Activated T-helper 1 cell treated with anti-CD3 and anti-CD28 coated beads, Interleukin-12 subunit alpha, Interleukin-12 subunit beta, Interleukin-2, Interleukin-4 antibody, amounts not matched to agents 30 ng/mL and 10 ng/mL and 1 ng/mL, durations not matched to agents 14 hours and 24 hours and 36 hours (primary cell): Measurements from ENCODE around the gene FMN1. TPM values are rescaled to one million over a fixed set of nuclear protein-coding genes. Genes with fewer than 3 reads are reported as not detected.

Experiments used
- DNase-seq: peaks from one replicate; pipeline ENCODE4 v3.0.0; 2021; ENCODE audit warnings: low spot score
- H3K27ac Mint-ChIP-seq: one replicate; pipeline ENCODE4 v1.8.0; 2021; ENCODE audit warnings: mild to moderate bottlenecking, mixed read lengths
- H3K27me3 Mint-ChIP-seq: one replicate; pipeline ENCODE4 v1.8.0; 2022; ENCODE audit warnings: mild to moderate bottlenecking, moderate library complexity, mixed read lengths; ENCODE audit not compliant: insufficient read depth
- H3K36me3 Mint-ChIP-seq: one replicate; pipeline ENCODE4 v1.8.0; 2021; ENCODE audit warnings: low read depth, mixed read lengths
- H3K4me1 Mint-ChIP-seq: one replicate; pipeline ENCODE4 v1.8.0; 2021; ENCODE audit warnings: low read depth, mixed read lengths
- H3K4me3 Mint-ChIP-seq: one replicate; pipeline ENCODE4 v1.8.0; 2021; ENCODE audit warnings: mild to moderate bottlenecking, moderate library complexity, mixed read lengths
- H3K9me3 Mint-ChIP-seq: one replicate; pipeline ENCODE4 v1.8.0; 2021; ENCODE audit warnings: mixed read lengths
- intact Hi-C: fragments of 100-400 bp; cut with micrococcal nuclease; formaldehyde crosslinking; loops from one replicate; pipeline ENCODE4 v1.15.1; 2024
- total RNA-seq: library from RNA; stranded (reverse); gene quantifications from 2 replicates; pipeline ENCODE4 v1.2.3, GENCODE V29; 2022

The FMN1 gene
- total RNA-seq, 1 donor from 2014 or later = 0.03 TPM

GRCh38 chr15:33069161-33069560 is 125.4 kb downstream of the FMN1 start:
- no peaks in the 10 kb centered on the region for H3K9me3 Mint-ChIP-seq
- H3K27ac Mint-ChIP-seq = no peak overlapping the region
- H3K27me3 Mint-ChIP-seq = peaks cover 19% of the 10 kb centered on the region
- peaks cover 7% of the 10 kb centered on the region for H3K4me1 Mint-ChIP-seq
- intact Hi-C loops = no loop called here
- DNase-seq = no peak
- no peak overlapping the region for H3K4me3 Mint-ChIP-seq
- H3K36me3 Mint-ChIP-seq = no peaks in the 10 kb centered on the region

GRCh38 chr15:33068511-33068990 is 126.0 kb downstream of the FMN1 start:
- H3K4me1 Mint-ChIP-seq = peaks cover 7% of the 10 kb centered on the region
- DNase-seq = no peak

GRCh38 chr15:33068007-33068481 is 126.5 kb downstream of the FMN1 start:
- H3K4me1 Mint-ChIP-seq = peaks cover 7% of the 10 kb centered on the region
- no peaks in the 10 kb centered on the region for H3K9me3 Mint-ChIP-seq
- H3K27ac Mint-ChIP-seq = no peak overlapping the region
- no peaks in the 10 kb centered on the region for H3K36me3 Mint-ChIP-seq
- H3K27me3 Mint-ChIP-seq = peaks cover 19% of the 10 kb centered on the region
- no peak for DNase-seq
- H3K4me3 Mint-ChIP-seq = peak overlapping the region; percentile 5
- intact Hi-C loops = no loop called here

More at GRCh38 chr15:33068511-33068990, 126.0 kb downstream of the FMN1 start:
- intact Hi-C loops = no loop called here
- no peaks in the 10 kb centered on the region for H3K36me3 Mint-ChIP-seq
- H3K27ac Mint-ChIP-seq = no peak overlapping the region
- H3K4me3 Mint-ChIP-seq = no peak overlapping the region
- peaks cover 19% of the 10 kb centered on the region for H3K27me3 Mint-ChIP-seq
- no peaks in the 10 kb centered on the region for H3K9me3 Mint-ChIP-seq

- Mint-ChIP-seq H3K36me3 (no peaks in the 10 kb centered on the region), H3K4me3 (no peak overlapping the region), H3K4me1 (peaks cover 7% of the 10 kb centered on the region), H3K9me3 (no peaks in the 10 kb centered on the region), H3K27ac (no peak overlapping the region), H3K27me3 (peaks cover 19% of the 10 kb centered on the region)
- intact Hi-C loops = no loop called here
- no peak for DNase-seq
These were observed 127.1 kb downstream of the FMN1 start for GRCh38 chr15:33067456-33067855.

GRCh38 chr15:33066584-33066983 is 127.9 kb downstream of the FMN1 start:
- intact Hi-C loops = no loop called here
- Mint-ChIP-seq H3K36me3 (no peaks in the 10 kb centered on the region), H3K27me3 (peaks cover 15% of the 10 kb centered on the region), H3K4me1 (peaks cover 7% of the 10 kb centered on the region), H3K9me3 (no peaks in the 10 kb centered on the region), H3K4me3 (no peak overlapping the region), H3K27ac (no peak overlapping the region)
- no peak for DNase-seq

- Mint-ChIP-seq H3K4me1 (peaks cover 7% of the 10 kb centered on the region), H3K36me3 (no peaks in the 10 kb centered on the region), H3K27ac (no peak overlapping the region), H3K27me3 (peaks cover 11% of the 10 kb centered on the region), H3K4me3 (no peak overlapping the region), H3K9me3 (no peaks in the 10 kb centered on the region)
- no peak for DNase-seq
- intact Hi-C loops = no loop called here
These were observed 129.6 kb downstream of the FMN1 start for GRCh38 chr15:33064878-33065277.

GRCh38 chr15:33059184-33059583 is 135.3 kb downstream of the FMN1 start:
- Mint-ChIP-seq H3K27ac (no peak overlapping the region), H3K9me3 (no peaks in the 10 kb centered on the region), H3K4me1 (no peaks in the 10 kb centered on the region), H3K4me3 (no peak overlapping the region), H3K36me3 (no peaks in the 10 kb centered on the region), H3K27me3 (peaks cover 9% of the 10 kb centered on the region)
- intact Hi-C loops = no loop called here
- no peak for DNase-seq

GRCh38 chr15:33057845-33058244 is 136.7 kb downstream of the FMN1 start:
- H3K4me3 Mint-ChIP-seq = no peak overlapping the region
- no peaks in the 10 kb centered on the region for H3K4me1 Mint-ChIP-seq
- no peak for DNase-seq
- H3K27ac Mint-ChIP-seq = no peak overlapping the region
- no peaks in the 10 kb centered on the region for H3K36me3 Mint-ChIP-seq
- H3K9me3 Mint-ChIP-seq = no peaks in the 10 kb centered on the region
- peaks cover 9% of the 10 kb centered on the region for H3K27me3 Mint-ChIP-seq
- intact Hi-C loops = no loop called here

GRCh38 chr15:33055962-33056361 is 138.6 kb downstream of the FMN1 start:
- H3K4me3 Mint-ChIP-seq = no peak overlapping the region
- intact Hi-C loops = no loop called here
- H3K36me3 Mint-ChIP-seq = no peaks in the 10 kb centered on the region
- no peaks in the 10 kb centered on the region for H3K4me1 Mint-ChIP-seq
- DNase-seq = no peak
- H3K27me3 Mint-ChIP-seq = peaks cover 10% of the 10 kb centered on the region
- no peaks in the 10 kb centered on the region for H3K9me3 Mint-ChIP-seq
- no peak overlapping the region for H3K27ac Mint-ChIP-seq

- DNase-seq = no peak
- intact Hi-C loops = no loop called here
- Mint-ChIP-seq H3K27me3 (peaks cover 5% of the 10 kb centered on the region), H3K27ac (no peak overlapping the region), H3K4me3 (no peak overlapping the region), H3K4me1 (no peaks in the 10 kb centered on the region), H3K36me3 (no peaks in the 10 kb centered on the region), H3K9me3 (peaks cover 26% of the 10 kb centered on the region)
These were observed 143.0 kb downstream of the FMN1 start for GRCh38 chr15:33051528-33051927.

- H3K36me3 Mint-ChIP-seq = no peaks in the 10 kb centered on the region
- no peaks in the 10 kb centered on the region for H3K4me1 Mint-ChIP-seq
- H3K9me3 Mint-ChIP-seq = peaks cover 26% of the 10 kb centered on the region
- DNase-seq = no peak
- H3K4me3 Mint-ChIP-seq = no peak overlapping the region
- H3K27ac Mint-ChIP-seq = no peak overlapping the region
- intact Hi-C loops = no loop called here
- H3K27me3 Mint-ChIP-seq = peaks cover 2% of the 10 kb centered on the region
These were observed 146.3 kb downstream of the FMN1 start for GRCh38 chr15:33048255-33048654.

- Mint-ChIP-seq H3K27ac (no peak overlapping the region), H3K4me1 (no peaks in the 10 kb centered on the region), H3K9me3 (peaks cover 26% of the 10 kb centered on the region), H3K36me3 (no peaks in the 10 kb centered on the region), H3K4me3 (no peak overlapping the region), H3K27me3 (peaks cover 2% of the 10 kb centered on the region)
- DNase-seq = no peak
- intact Hi-C loops = no loop called here
These were observed 147.4 kb downstream of the FMN1 start for GRCh38 chr15:33047077-33047476.

GRCh38 chr15:33046329-33046728 is 148.2 kb downstream of the FMN1 start:
- intact Hi-C loops = no loop called here
- Mint-ChIP-seq H3K4me1 (no peaks in the 10 kb centered on the region), H3K36me3 (no peaks in the 10 kb centered on the region), H3K4me3 (no peak overlapping the region), H3K9me3 (peaks cover 26% of the 10 kb centered on the region), H3K27me3 (no peaks in the 10 kb centered on the region), H3K27ac (no peak overlapping the region)
- DNase-seq = no peak
